Measurements from ENCODE around the gene CHRDL1.
"Not testable (repeated sequence)": the region's sequence is repeated elsewhere in the genome, so short reads cannot be mapped to it uniquely, and the experiment has no call there.

CHRDL1 gene

GRCh38 chrX:110795645-110796406 lies at the start of gene CHRDL1:
Gene CHRDL1 (minus strand): TSS chrX:110795817. CDS start chrX:110792181, 3,636 bp downstream.
- H3K4me3 ChIP-seq (ENCODE audit: low read depth in 1 of 2, low read length in 1 of 2): no peak within 1 kb of the TSS
- peaks cover 44% of the 10 kb centered on the region for H3K27me3 ChIP-seq
- no peaks in the 10 kb centered on the region for H3K36me3 ChIP-seq
- H3K27ac ChIP-seq: no peak within 1 kb of the TSS
- H3K4me1 ChIP-seq (ENCODE audit: control insufficient read depth in 1 of 2, insufficient read depth in 1 of 2, low read depth in 1 of 2, low read length in 1 of 2): no peaks in the 10 kb centered on the region
- no peaks in the 10 kb centered on the region for H3K9me3 ChIP-seq
- TF ChIP-seq CTCF (IDR thresholded peaks at IDR 0.05): no peak

DNA sequence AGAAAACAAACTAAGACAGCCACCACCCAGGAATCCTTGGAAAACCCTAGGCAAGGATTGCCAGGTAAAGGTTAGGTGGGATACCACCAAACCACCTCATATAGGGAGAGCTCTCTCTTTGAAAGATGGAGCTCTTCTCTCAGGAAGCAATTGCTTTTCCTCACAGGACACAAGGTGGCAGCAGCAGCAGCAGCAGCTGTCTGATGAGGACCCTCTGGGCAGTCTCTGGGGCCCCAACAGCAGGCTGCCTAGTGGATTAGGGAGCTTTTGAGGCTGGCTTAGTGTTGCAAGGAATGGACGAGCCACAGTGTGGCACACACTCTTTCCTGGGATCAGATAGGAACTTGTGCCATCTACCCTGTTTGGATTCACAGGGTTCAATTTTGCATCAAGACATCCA lies 41.4 kb upstream of the CHRDL1 start:
- Histone ChIP-seq H3K4me1 (ENCODE audit: control insufficient read depth in 1 of 2, insufficient read depth in 1 of 2, low read depth in 1 of 2, low read length in 1 of 2) (no peaks in the 10 kb centered on the region), H3K36me3 (no peaks in the 10 kb centered on the region), H3K9me3 (no peaks in the 10 kb centered on the region), H3K4me3 (ENCODE audit: low read depth in 1 of 2, low read length in 1 of 2) (no peak overlapping the region), H3K27ac (no peak overlapping the region), H3K27me3 (no peaks in the 10 kb centered on the region)
- no peak for TF ChIP-seq CTCF (IDR thresholded peaks at IDR 0.05)

- H3K4me3 ChIP-seq (ENCODE audit: low read depth in 1 of 2, low read length in 1 of 2): no peak overlapping the region
- no peak overlapping the region for H3K27ac ChIP-seq
- H3K36me3 ChIP-seq: no peaks in the 10 kb centered on the region
- TF ChIP-seq CTCF (IDR thresholded peaks at IDR 0.05): no peak
- no peaks in the 10 kb centered on the region for H3K9me3 ChIP-seq
- no peaks in the 10 kb centered on the region for H3K27me3 ChIP-seq
- H3K4me1 ChIP-seq (ENCODE audit: control insufficient read depth in 1 of 2, insufficient read depth in 1 of 2, low read depth in 1 of 2, low read length in 1 of 2): no peaks in the 10 kb centered on the region
Observed at GRCh38 chrX:110836451-110836850, 40.8 kb upstream of the CHRDL1 start.

DNA sequence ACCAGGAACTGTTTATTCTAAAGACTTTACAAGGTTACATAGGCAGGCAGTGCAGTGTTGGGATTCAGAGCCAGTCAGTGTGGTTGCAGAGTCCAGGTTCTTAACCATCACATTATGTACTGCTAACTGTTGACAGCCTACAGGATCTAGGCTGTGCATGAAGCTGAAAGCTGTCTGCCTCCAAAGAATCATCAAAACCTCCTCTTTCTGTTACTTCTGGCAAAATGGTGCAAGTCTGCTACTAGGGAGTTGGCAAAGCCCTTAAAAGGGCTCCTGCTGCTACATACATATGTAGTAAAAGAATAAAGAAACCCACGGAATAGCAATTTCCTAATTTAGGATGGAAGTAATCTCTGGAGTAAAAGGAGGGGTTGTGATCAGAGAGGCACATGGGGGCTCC lies 40.4 kb upstream of the CHRDL1 start:
- Histone ChIP-seq H3K27ac (no peak overlapping the region), H3K4me1 (ENCODE audit: control insufficient read depth in 1 of 2, insufficient read depth in 1 of 2, low read depth in 1 of 2, low read length in 1 of 2) (no peaks in the 10 kb centered on the region), H3K27me3 (no peaks in the 10 kb centered on the region), H3K36me3 (no peaks in the 10 kb centered on the region), H3K4me3 (ENCODE audit: low read depth in 1 of 2, low read length in 1 of 2) (no peak overlapping the region), H3K9me3 (no peaks in the 10 kb centered on the region)
- TF ChIP-seq CTCF (IDR thresholded peaks at IDR 0.05): no peak

- no peak for TF ChIP-seq CTCF (IDR thresholded peaks at IDR 0.05)
- Histone ChIP-seq H3K27ac (no peak overlapping the region), H3K4me3 (ENCODE audit: low read depth in 1 of 2, low read length in 1 of 2) (no peak overlapping the region), H3K9me3 (no peaks in the 10 kb centered on the region), H3K27me3 (no peaks in the 10 kb centered on the region), H3K36me3 (no peaks in the 10 kb centered on the region), H3K4me1 (ENCODE audit: control insufficient read depth in 1 of 2, insufficient read depth in 1 of 2, low read depth in 1 of 2, low read length in 1 of 2) (no peaks in the 10 kb centered on the region)
Observed at GRCh38 chrX:110825972-110826371, 30.4 kb upstream of the CHRDL1 start.

GRCh38 chrX:110816543-110816942 lies 20.9 kb upstream of the CHRDL1 start:
- not testable (repeated sequence) for H3K27ac ChIP-seq; H3K4me3 ChIP-seq (ENCODE audit: low read depth in 1 of 2, low read length in 1 of 2)

More at GRCh38 chrX:110816543-110816942, 20.9 kb upstream of the CHRDL1 start:
- not testable (repeated sequence) for H3K36me3 ChIP-seq; H3K27me3 ChIP-seq; H3K9me3 ChIP-seq; H3K4me1 ChIP-seq (ENCODE audit: control insufficient read depth in 1 of 2, insufficient read depth in 1 of 2, low read depth in 1 of 2, low read length in 1 of 2)

All from neutrophil (primary cell).